NCI-H2196 treated with DMSO at 0.1 percent for 48 hours (cell line): ENCODE measurements around the gene DPP6.
"Not testable (repeated sequence)": the region's sequence is repeated elsewhere in the genome, so short reads cannot be mapped to it uniquely, and the experiment has no call there.

Experiments used
- DNase-seq: peaks from one replicate; lab custom pipeline; 2025; ENCODE audit not compliant: unreplicated experiment; lab: John Stamatoyannopoulos, UW

DPP6 gene

GRCh38 chr7:154051643-154052529 lies at the start of gene DPP6:
Gene DPP6, plus strand, starts transcription at chr7:154052398.
- DNase-seq = not testable (repeated sequence)

GRCh38 chr7:154009423-154009911 lies 42.7 kb upstream of the DPP6 start:
- DNase-seq = not testable (repeated sequence)

GRCh38 chr7:154010726-154011568 lies 41.3 kb upstream of the DPP6 start:
- not testable (repeated sequence) for DNase-seq

- DNase-seq = not testable (repeated sequence)
Observed at GRCh38 chr7:154012800-154013199, 39.4 kb upstream of the DPP6 start.

- DNase-seq = not testable (repeated sequence)
Observed at GRCh38 chr7:154015636-154016035, 36.6 kb upstream of the DPP6 start.

- not testable (repeated sequence) for DNase-seq
Observed at GRCh38 chr7:154018354-154018753, 33.8 kb upstream of the DPP6 start.

- DNase-seq = not testable (repeated sequence)
Observed at GRCh38 chr7:154027805-154028204, 24.4 kb upstream of the DPP6 start.

- DNase-seq = not testable (repeated sequence)
Observed at GRCh38 chr7:154030476-154031080, 21.6 kb upstream of the DPP6 start.

- not testable (repeated sequence) for DNase-seq
Observed at GRCh38 chr7:154039466-154040165, 12.6 kb upstream of the DPP6 start.

- not testable (repeated sequence) for DNase-seq
Observed at GRCh38 chr7:154050394-154050793, 1.8 kb upstream of the DPP6 start.

GRCh38 chr7:154051006-154051642 lies 1.1 kb upstream of the DPP6 start:
- not testable (repeated sequence) for DNase-seq

GRCh38 chr7:154052530-154053252 lies 493 bp downstream of the DPP6 start:
- not testable (repeated sequence) for DNase-seq

- DNase-seq = not testable (repeated sequence)
Observed at GRCh38 chr7:154053466-154054312, 1.5 kb downstream of the DPP6 start.

- DNase-seq = not testable (repeated sequence)
Observed at GRCh38 chr7:154054664-154055063, 2.5 kb downstream of the DPP6 start.

- DNase-seq = not testable (repeated sequence)
Observed at GRCh38 chr7:154055491-154056106, 3.4 kb downstream of the DPP6 start.

GRCh38 chr7:154058783-154059182 lies 6.6 kb downstream of the DPP6 start:
- DNase-seq = not testable (repeated sequence)

- not testable (repeated sequence) for DNase-seq
Observed at GRCh38 chr7:154060551-154060950, 8.4 kb downstream of the DPP6 start.

GRCh38 chr7:154071833-154072232 lies 19.6 kb downstream of the DPP6 start:
- DNase-seq = not testable (repeated sequence)
